ENCODE data around the gene S1PR2. TPM values are rescaled to one million over a fixed set of nuclear protein-coding genes. Genes with fewer than 3 reads are reported as not detected.

S1PR2 gene
- total RNA-seq, 4 donors from 2014 or later = 3.9 to 9.9 (median 8.6) TPM

- TF ChIP-seq POLR2AphosphoS5 (IDR thresholded peaks at IDR 0.05) (no peak), POLR2A (IDR thresholded peaks at IDR 0.05) (no peak), EP300 (IDR thresholded peaks at IDR 0.05) (no peak), CTCF (IDR thresholded peaks at IDR 0.05) (no peak)
- no peaks in the 10 kb centered on the region for H3K27me3 ChIP-seq
- no peaks in the 10 kb centered on the region for H3K36me3 ChIP-seq
- 46% methylated on average over 3 of the region's 6 CpGs for WGBS
- H3K4me1 ChIP-seq = peaks cover 20% of the 10 kb centered on the region
- no peak for DNase-seq (ENCODE audit: low spot score in 2 of 2)
- no peak overlapping the region for H3K4me3 ChIP-seq
- H3K9me3 ChIP-seq = no peaks in the 10 kb centered on the region
- peak overlapping the region; percentile 62 for H3K27ac ChIP-seq
Measured at GRCh38 chr19:10268071-10268470, 36.9 kb upstream of the S1PR2 start.

- no peak for DNase-seq (ENCODE audit: low spot score in 2 of 2)
- Histone ChIP-seq H3K27ac (no peak overlapping the region), H3K9me3 (no peaks in the 10 kb centered on the region), H3K36me3 (no peaks in the 10 kb centered on the region), H3K4me3 (no peak overlapping the region), H3K4me1 (peaks cover 18% of the 10 kb centered on the region), H3K27me3 (no peaks in the 10 kb centered on the region)
- WGBS = 92% methylated on average over 7 of the region's 7 CpGs
- TF ChIP-seq POLR2AphosphoS5 (IDR thresholded peaks at IDR 0.05) (no peak), EP300 (IDR thresholded peaks at IDR 0.05) (no peak), CTCF (IDR thresholded peaks at IDR 0.05) (no peak), POLR2A (IDR thresholded peaks at IDR 0.05) (no peak)
Measured at GRCh38 chr19:10266706-10267105, 35.6 kb upstream of the S1PR2 start.

GRCh38 chr19:10262771-10263170 lies 31.6 kb upstream of the S1PR2 start:
- Histone ChIP-seq H3K9me3 (no peaks in the 10 kb centered on the region), H3K4me1 (peaks cover 16% of the 10 kb centered on the region), H3K36me3 (peaks cover 18% of the 10 kb centered on the region), H3K27ac (no peak overlapping the region), H3K27me3 (no peaks in the 10 kb centered on the region), H3K4me3 (no peak overlapping the region)
- DNase-seq (ENCODE audit: low spot score in 2 of 2) = no peak
- no peak for TF ChIP-seq POLR2A (IDR thresholded peaks at IDR 0.05)
- WGBS = 83% methylated on average over 7 of the region's 7 CpGs

- no peaks in the 10 kb centered on the region for H3K27me3 ChIP-seq
- no peak overlapping the region for H3K4me3 ChIP-seq
- H3K27ac ChIP-seq = no peak overlapping the region
- H3K4me1 ChIP-seq = peaks cover 16% of the 10 kb centered on the region
- no peaks in the 10 kb centered on the region for H3K9me3 ChIP-seq
- TF ChIP-seq EP300 (IDR thresholded peaks at IDR 0.05) = no peak
- TF ChIP-seq CTCF (IDR thresholded peaks at IDR 0.05) = no peak
- TF ChIP-seq POLR2A (IDR thresholded peaks at IDR 0.05) = no peak
- no peak for TF ChIP-seq POLR2AphosphoS5 (IDR thresholded peaks at IDR 0.05)
- DNase-seq (ENCODE audit: low spot score in 2 of 2) = no peak
- 32% methylated on average over 7 of the region's 8 CpGs for WGBS
- H3K36me3 ChIP-seq = peaks cover 43% of the 10 kb centered on the region
Measured at GRCh38 chr19:10260141-10260584, 29.0 kb upstream of the S1PR2 start.

- H3K36me3 ChIP-seq = peaks cover 51% of the 10 kb centered on the region
- peak; percentile 90 to 95 for DNase-seq (ENCODE audit: low spot score in 2 of 2)
- H3K4me1 ChIP-seq = peaks cover 16% of the 10 kb centered on the region
- no peak overlapping the region for H3K4me3 ChIP-seq
- no peaks in the 10 kb centered on the region for H3K9me3 ChIP-seq
- H3K27me3 ChIP-seq = no peaks in the 10 kb centered on the region
- TF ChIP-seq POLR2A (IDR thresholded peaks at IDR 0.05) (no peak), CTCF (IDR thresholded peaks at IDR 0.05) (peak; percentile 59 to 63)
- 41% methylated on average over 17 of the region's 32 CpGs for WGBS
- H3K27ac ChIP-seq = peak overlapping the region; percentile 38
Measured at GRCh38 chr19:10259162-10259905, 28.2 kb upstream of the S1PR2 start.

Data from suprapubic skin (tissue), 4 donors.